Measurements from ENCODE around the gene SLC5A2.

- no peak for TF ChIP-seq CTCF (IDR thresholded peaks at IDR 0.05; ENCODE audit: low read length)
- TF ChIP-seq EZH2 (optimal IDR thresholded peaks at IDR 0.05; ENCODE audit: low read depth, low read length): no peak
- no peak for TF ChIP-seq EZH2phosphoT487 (IDR thresholded peaks at IDR 0.05; ENCODE audit: low read length)
Measured at GRCh38 chr16:31465788-31466370, 17.0 kb upstream of the SLC5A2 start.
